Activated T-cell treated with anti-CD3 and anti-CD28 coated beads, Interleukin-2, amount 50 U/mL, for 4 hours (primary cell): ENCODE results near the gene PPM1E. TPM values are rescaled to one million over a fixed set of nuclear protein-coding genes. Genes with fewer than 3 reads are reported as not detected.
"Not testable (repeated sequence)": the region's sequence is repeated elsewhere in the genome, so short reads cannot be mapped to it uniquely, and the experiment has no call there.

Source experiments
- ATAC-seq, 2 donors: fragments of 200-7000 bp; cut with Tn5 transposase; one replicate each; pipeline ENCODE4 v1.10.0; 2021
- DNase-seq: peaks from one replicate; pipeline ENCODE4 v3.0.0-alpha.2; 2020
- H3K27me3 Mint-ChIP-seq: one replicate; pipeline ENCODE4 v1.8.0; 2021; ENCODE audit warnings: low read depth, mixed read lengths
- H3K36me3 Mint-ChIP-seq: one replicate; pipeline ENCODE4 v1.8.0; 2022; ENCODE audit warnings: mixed read lengths; ENCODE audit not compliant: insufficient read depth
- H3K4me1 Mint-ChIP-seq: one replicate; pipeline ENCODE4 v1.8.0; 2021; ENCODE audit warnings: low read depth, mixed read lengths
- H3K4me3 Mint-ChIP-seq: one replicate; pipeline ENCODE4 v1.8.0; 2021; ENCODE audit warnings: mild to moderate bottlenecking, moderate library complexity, mixed read lengths
- H3K9me3 Mint-ChIP-seq: one replicate; pipeline ENCODE4 v1.8.0; 2021; ENCODE audit warnings: mixed read lengths
- total RNA-seq, 3 donors: library from RNA; stranded (reverse); gene quantifications; one replicate each; pipeline ENCODE4 v1.2.1, GENCODE V29; 2021

PPM1E gene
- total RNA-seq, 3 donors from 2014 or later = 0.03 TPM

DNA sequence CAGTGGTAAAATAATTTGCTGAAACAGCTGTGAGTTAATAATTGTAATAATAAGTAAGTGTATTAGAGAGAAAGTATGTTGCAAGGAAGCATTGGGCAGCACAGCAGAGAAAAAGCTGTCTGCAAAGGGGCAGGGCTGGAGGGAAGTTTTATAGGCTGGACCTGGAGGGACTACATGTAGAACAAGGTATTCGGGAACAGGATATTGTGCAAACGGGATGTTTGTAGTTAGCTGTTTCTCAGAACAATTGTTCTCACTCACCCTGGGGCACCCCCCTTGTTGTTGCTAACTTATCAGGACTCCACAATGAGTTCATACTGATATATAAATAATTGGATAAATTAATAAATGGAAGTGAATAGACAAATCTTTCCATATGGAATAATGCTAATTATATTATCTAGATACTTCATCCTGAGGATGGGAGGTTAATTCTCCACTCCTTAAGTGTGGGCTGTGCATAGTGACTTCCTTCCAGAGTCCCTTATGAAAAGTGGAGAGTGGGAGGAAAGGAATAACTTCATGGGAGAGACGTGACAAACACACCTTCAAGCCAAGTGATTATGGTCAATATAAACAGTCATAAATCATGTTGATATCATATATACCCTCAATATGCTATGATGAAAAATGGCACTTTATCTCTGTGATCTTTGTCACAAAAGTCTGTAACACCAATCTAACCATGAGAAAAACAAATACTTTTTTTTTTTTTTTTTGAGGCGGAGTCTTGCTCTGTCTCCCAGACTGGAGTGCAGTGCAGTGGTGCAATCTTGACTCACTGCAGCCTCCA is 85.4 kb downstream of the PPM1E start:
- Mint-ChIP-seq H3K4me1 (no peaks in the 10 kb centered on the region), H3K4me3 (no peak overlapping the region), H3K9me3 (no peaks in the 10 kb centered on the region), H3K36me3 (no peaks in the 10 kb centered on the region), H3K27me3 (peaks cover 10% of the 10 kb centered on the region)
- ATAC-seq = no peak
- DNase-seq = no peak

DNA sequence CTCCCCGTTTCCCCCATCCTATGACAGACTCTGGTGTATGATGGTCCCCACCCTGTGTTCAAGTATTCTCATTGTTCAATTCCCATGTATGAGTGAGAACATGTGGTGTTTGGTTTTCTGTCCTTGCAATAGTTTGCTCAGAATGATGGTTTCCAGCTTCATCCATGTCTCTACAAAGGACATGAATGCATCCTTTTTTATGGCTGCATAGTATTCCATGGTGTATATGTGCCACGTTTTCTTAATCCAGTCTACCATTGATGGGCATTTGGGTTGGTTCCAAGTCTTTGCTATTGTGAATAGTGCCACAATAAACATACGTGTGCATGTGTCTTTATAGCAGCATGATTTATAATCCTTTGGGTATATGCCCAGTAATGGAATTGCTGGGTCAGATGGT is 90.8 kb downstream of the PPM1E start:
- not testable (repeated sequence) for ATAC-seq, H3K4me3 Mint-ChIP-seq, H3K36me3 Mint-ChIP-seq, DNase-seq, H3K4me1 Mint-ChIP-seq, H3K27me3 Mint-ChIP-seq
- peaks cover 11% of the 10 kb centered on the region for H3K9me3 Mint-ChIP-seq

DNA sequence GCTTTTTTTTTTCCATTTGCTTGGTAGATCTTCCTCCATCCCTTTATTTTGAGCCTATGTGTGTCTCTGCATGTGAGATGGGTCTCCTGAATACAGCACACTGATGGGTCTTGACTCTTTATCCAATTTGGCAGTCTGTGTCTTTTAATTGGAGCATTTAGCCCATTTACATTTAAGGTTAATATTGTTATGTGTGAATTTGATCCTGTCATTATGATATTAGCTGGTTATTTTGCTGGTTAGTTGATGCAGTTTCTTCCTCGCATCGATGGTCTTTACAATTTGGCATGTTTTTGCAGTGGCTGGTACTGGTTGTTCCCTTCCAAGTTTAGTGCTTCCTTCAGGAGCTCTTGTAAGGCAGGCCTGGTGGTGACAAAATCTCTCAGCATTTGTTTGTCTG is 94.5 kb downstream of the PPM1E start:
- ATAC-seq = not testable (repeated sequence)

DNA sequence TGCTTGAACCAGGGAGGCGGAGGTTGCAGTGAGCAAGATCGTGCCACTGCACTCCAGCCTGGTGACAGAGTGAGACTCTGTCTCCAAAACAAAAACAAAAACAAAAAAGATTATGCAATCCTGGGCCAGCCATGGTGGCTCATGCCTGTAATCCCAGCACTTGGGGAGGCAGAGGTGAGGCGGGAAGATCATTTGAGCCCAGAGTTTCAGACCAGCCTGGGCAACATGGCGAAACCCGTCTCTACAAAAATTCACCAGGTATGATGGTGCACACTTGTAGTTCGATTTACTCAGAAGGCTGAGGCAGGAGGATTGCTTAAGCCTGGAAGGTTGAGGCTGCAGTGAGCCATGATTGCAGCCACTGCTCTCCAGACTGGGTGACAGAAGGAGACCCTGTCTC is 109.6 kb downstream of the PPM1E start:
- ATAC-seq (no peak), DNase-seq (no peak)
- Mint-ChIP-seq H3K4me1 (no peaks in the 10 kb centered on the region), H3K9me3 (no peaks in the 10 kb centered on the region), H3K27me3 (peaks cover 6% of the 10 kb centered on the region), H3K36me3 (no peaks in the 10 kb centered on the region), H3K4me3 (no peak overlapping the region)

More for the DNA sequence above, 94.5 kb downstream of the PPM1E start:
- not testable (repeated sequence) for H3K4me3 Mint-ChIP-seq, H3K4me1 Mint-ChIP-seq, H3K36me3 Mint-ChIP-seq, DNase-seq
- peaks cover 11% of the 10 kb centered on the region for H3K9me3 Mint-ChIP-seq
- H3K27me3 Mint-ChIP-seq = peaks cover 22% of the 10 kb centered on the region

DNA sequence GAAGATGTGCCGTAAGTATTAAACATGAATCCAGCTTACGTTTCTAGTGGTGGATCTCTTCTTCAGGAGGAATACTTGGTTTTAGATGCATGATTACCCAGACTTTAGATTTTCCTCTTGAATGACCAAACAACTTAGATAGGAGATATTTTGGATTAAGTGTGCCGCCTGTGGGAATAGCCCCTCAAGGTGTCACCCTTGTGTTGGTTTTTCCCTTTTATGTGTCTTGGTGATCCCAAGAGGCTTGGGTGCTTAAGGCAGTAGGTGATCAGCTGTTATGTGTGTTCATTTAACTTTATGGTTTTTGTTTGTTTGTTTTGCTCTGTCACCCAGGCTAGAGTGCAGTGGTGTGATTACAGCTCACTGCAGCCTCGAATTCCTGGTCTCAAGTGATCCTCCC is 115.1 kb downstream of the PPM1E start:
- Mint-ChIP-seq H3K4me1 (no peaks in the 10 kb centered on the region), H3K36me3 (no peaks in the 10 kb centered on the region), H3K27me3 (peaks cover 3% of the 10 kb centered on the region), H3K4me3 (no peak overlapping the region), H3K9me3 (no peaks in the 10 kb centered on the region)
- DNase-seq = no peak
- ATAC-seq = no peak

DNA sequence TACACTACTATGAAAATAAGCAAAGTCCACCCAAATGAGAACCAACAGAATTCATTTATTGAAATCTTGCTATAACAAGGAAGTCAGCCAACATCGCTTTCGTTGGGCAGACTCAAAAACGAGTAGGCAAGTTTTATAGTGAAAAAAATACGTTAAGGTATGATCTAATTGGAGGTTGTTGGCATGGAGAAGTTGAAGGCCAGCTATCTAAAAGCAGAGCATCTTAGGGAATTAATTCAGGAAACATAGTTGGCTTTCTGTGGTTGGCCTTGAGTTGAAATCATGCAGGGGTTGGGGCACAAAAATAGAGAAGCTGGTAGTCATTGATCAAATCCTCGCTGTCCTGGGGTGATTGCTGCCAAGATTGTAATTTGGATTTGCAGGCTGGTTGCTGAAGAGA is 118.3 kb downstream of the PPM1E start:
- DNase-seq (no peak), ATAC-seq (no peak)
- Mint-ChIP-seq H3K4me1 (no peaks in the 10 kb centered on the region), H3K27me3 (peaks cover 3% of the 10 kb centered on the region), H3K4me3 (no peak overlapping the region), H3K36me3 (no peaks in the 10 kb centered on the region), H3K9me3 (no peaks in the 10 kb centered on the region)

DNA sequence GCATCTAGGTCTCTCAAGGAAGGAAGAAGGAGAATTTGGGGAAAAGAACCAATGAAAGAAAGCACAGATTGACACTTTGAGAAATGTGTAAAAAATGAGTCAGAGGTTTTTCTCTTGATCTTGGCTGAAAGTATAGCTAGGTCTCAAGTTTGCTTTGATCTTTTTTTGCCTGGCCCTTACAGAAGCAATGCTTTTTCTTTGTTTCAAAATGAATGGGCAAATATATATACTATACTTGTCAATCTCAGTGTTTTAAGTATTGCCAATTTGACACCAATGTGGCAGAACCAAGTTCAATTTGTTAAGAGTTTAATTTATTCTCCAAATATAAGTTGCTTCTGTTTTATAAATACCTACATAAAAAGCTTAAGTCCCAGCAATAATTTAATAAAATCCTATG is 119.6 kb downstream of the PPM1E start:
- no peaks in the 10 kb centered on the region for H3K9me3 Mint-ChIP-seq
- no peak overlapping the region for H3K4me3 Mint-ChIP-seq
- no peaks in the 10 kb centered on the region for H3K4me1 Mint-ChIP-seq
- no peak for ATAC-seq
- DNase-seq = no peak
- no peaks in the 10 kb centered on the region for H3K36me3 Mint-ChIP-seq
- H3K27me3 Mint-ChIP-seq = no peaks in the 10 kb centered on the region

DNA sequence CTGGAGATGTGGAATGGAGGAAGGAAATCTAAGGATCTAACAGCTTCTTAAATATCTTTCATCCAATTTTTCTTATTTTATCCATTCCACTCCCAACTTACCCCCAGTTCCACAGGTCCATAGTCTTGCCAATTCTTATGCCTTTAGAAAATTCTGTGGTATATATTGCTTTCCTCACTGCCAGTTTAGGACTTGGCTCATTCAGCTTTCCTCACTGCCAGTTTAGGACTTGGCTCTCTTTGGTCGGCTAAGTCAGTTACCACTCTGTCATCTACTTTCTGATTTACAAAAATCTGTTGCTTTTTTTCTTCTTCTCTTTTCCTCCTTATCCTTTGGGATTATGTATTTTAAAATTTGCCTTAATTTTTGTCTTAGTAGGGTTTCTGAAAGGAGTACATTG is 128.5 kb downstream of the PPM1E start:
- Mint-ChIP-seq H3K27me3 (peaks cover 19% of the 10 kb centered on the region), H3K4me1 (no peaks in the 10 kb centered on the region), H3K4me3 (no peak overlapping the region), H3K9me3 (no peaks in the 10 kb centered on the region), H3K36me3 (no peaks in the 10 kb centered on the region)
- DNase-seq = no peak
- no peak for ATAC-seq

DNA sequence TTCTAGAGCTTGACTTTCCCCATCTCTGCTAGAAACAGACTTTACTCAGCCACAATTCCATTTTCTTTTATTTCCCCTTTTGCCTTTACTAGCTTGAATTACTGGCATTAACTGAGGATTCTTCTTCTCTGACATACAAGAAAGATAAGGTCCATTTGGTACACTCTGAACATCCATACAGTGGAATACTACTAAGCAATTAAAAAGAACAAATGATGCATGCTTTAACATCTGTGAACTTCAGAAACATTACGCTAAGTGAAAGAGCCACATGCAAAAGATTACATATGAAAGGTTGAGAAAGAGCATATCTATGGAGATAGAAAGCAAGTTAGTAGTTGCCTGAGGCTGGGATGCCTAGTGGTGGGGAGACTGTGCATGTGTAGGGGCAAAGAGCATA is 130.9 kb downstream of the PPM1E start:
- Mint-ChIP-seq H3K27me3 (peaks cover 19% of the 10 kb centered on the region), H3K4me1 (no peaks in the 10 kb centered on the region), H3K36me3 (no peaks in the 10 kb centered on the region), H3K9me3 (peaks cover 8% of the 10 kb centered on the region), H3K4me3 (no peak overlapping the region)
- ATAC-seq (no peak), DNase-seq (no peak)

DNA sequence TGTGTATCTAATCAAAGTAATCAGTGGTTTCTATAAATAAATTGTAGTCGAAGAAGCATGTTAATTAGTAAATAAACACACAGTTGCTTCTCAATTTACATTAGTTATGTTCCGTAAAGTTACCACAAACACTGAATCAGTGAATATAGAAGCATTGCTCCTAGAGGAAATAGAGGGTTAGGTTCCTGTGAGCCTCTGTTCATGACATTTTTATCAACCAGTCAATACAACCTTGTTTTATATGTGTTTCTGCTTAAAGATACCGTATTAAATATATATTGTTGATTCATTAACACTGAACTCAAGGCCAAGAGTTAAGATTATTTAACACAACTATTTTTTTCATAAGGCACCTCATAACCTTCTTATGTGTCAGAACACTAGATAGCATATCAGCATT is 134.3 kb downstream of the PPM1E start:
- H3K9me3 Mint-ChIP-seq = peaks cover 8% of the 10 kb centered on the region

DNA sequence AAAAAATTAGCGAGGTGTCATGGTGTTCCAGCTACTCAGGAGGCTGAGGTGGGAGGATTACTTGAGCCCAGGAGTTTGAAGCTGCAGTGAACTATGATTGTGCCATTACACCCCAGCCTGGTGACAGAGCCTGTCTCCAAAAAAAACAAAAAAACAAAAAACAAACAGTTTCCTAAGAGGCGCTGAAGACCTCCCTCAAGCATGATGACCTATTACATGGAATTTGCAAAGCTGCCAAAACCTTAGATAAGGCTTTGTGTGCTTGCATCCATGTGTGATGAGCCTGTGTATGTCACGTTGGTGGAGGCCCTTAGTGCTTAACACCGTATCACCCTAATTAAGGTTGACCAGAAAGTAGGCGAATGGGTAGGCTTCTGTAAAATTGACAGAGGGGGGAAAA is 143.5 kb downstream of the PPM1E start:
- DNase-seq = no peak
- Mint-ChIP-seq H3K9me3 (peaks cover 2% of the 10 kb centered on the region), H3K36me3 (no peaks in the 10 kb centered on the region), H3K4me1 (no peaks in the 10 kb centered on the region), H3K27me3 (peaks cover 17% of the 10 kb centered on the region), H3K4me3 (no peak overlapping the region)
- ATAC-seq = no peak

More for the DNA sequence above, 134.3 kb downstream of the PPM1E start:
- Mint-ChIP-seq H3K36me3 (no peaks in the 10 kb centered on the region), H3K4me1 (no peaks in the 10 kb centered on the region), H3K27me3 (peaks cover 29% of the 10 kb centered on the region), H3K4me3 (no peak overlapping the region)
- DNase-seq = no peak
- ATAC-seq = no peak

DNA sequence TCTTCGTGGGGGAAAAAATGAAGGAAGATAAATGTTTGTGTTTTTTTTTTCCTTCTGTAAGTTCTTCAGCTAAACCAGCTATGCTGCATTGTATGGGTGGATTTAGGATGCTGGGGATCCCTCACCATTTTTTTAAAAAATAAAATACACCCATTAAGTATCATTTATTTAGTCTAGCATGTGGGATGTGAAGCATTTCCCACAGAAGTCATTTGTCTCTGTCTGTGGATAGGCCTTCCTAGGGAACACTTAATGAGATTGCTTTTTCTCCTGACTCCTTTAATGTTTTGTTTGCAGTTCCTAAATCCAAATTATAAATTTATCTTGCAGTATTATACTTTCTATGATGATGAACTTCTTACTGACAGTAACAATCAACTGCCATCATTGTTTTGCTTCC is 146.7 kb downstream of the PPM1E start:
- DNase-seq (no peak), ATAC-seq (no peak)
- Mint-ChIP-seq H3K4me3 (no peak overlapping the region), H3K9me3 (peaks cover 5% of the 10 kb centered on the region), H3K36me3 (no peaks in the 10 kb centered on the region), H3K27me3 (peaks cover 11% of the 10 kb centered on the region), H3K4me1 (no peaks in the 10 kb centered on the region)

DNA sequence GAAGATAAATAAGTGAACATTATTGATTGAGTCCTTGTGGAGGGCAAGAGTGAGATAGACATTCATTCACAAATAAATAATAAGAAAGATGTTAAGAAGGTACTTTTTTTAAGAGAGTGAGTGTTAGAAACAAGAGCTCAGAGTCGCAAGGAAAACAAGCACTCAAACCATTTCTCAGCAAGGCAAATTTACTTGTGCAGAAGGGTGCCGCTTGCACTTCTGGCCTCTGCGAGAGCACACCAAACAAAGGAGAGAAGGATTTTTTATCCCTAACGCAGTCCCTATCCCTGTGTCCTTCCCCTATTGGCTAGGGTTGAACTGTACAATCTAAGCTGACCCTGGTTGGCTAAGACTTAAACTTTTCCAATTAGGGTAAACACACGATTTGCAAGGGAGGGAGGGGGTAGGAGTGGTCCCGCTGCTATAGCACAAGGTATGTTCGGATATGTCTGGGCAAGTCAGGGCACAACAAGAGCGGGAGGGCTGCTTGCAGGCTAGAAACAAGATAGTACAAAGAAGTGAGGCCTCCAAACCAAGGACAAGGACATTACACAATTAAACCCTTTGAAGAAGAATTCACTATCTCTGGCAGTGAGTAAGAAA is 156.2 kb downstream of the PPM1E start:
- peaks cover 16% of the 10 kb centered on the region for H3K9me3 Mint-ChIP-seq
- peaks cover 2% of the 10 kb centered on the region for H3K36me3 Mint-ChIP-seq
- peaks cover 9% of the 10 kb centered on the region for H3K27me3 Mint-ChIP-seq
- no peak for DNase-seq
- H3K4me3 Mint-ChIP-seq = no peak overlapping the region
- no peak for ATAC-seq
- H3K4me1 Mint-ChIP-seq = no peaks in the 10 kb centered on the region

DNA sequence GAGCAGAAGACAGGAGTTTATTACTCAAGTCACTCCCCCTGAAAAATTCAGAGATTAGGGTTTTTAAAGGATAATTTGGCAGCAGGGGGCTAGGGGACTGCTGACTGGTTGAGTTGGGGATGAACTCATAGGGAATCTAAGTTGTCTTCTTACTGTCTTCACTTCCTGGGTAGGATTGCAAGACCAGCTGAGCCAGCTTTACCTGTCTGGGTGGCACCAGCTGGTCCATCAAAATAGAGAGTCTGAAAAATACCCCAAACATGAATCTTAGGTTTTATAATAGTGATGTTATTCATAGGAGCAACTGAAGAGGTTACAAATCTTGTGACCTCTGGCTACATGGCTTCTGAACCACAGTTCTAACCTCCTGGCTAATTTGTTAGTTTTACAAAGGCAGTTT is 157.9 kb downstream of the PPM1E start:
- Mint-ChIP-seq H3K9me3 (peaks cover 16% of the 10 kb centered on the region), H3K36me3 (peaks cover 2% of the 10 kb centered on the region), H3K4me3 (no peak overlapping the region), H3K4me1 (no peaks in the 10 kb centered on the region), H3K27me3 (peaks cover 10% of the 10 kb centered on the region)
- DNase-seq = no peak
- no peak for ATAC-seq
